Neural cell (in vitro differentiated cells): ENCODE data around the gene COMMD9. TPM values are rescaled to one million over a fixed set of nuclear protein-coding genes. Genes with fewer than 3 reads are reported as not detected.

Experiments used
- H2AFZ ChIP-seq: fragments of 200-600, 300-800 bp; sonication (generic), shearing (Covaris generic); 2 replicates; pipeline ENCODE4 v1.6.0; 2014; ENCODE audit warnings: low read depth, mild to moderate bottlenecking, antibody characterized with exemption, low read length, moderate library complexity
- H3F3A ChIP-seq: fragments of 200-600 bp; shearing (Covaris generic); 2 replicates; pipeline ENCODE4 v1.6.1; 2016; ENCODE audit warnings: mild to moderate bottlenecking, moderate library complexity, mixed read lengths, antibody characterized with exemption, low read length; ENCODE audit not compliant: insufficient read depth, poor library complexity, severe bottlenecking
- H3K27ac ChIP-seq: fragments of 200-600, 300-800 bp; sonication (generic), shearing (Covaris generic); 2 replicates; pipeline ENCODE4 v1.5.1; 2014; ENCODE audit warnings: mild to moderate bottlenecking, low read length, moderate library complexity
- H3K27me3 ChIP-seq: fragments of 300-800, 200-600 bp; sonication (generic), shearing (Covaris generic); 2 replicates; pipeline ENCODE4 v1.6.0; 2014; ENCODE audit warnings: mild to moderate bottlenecking, low read depth, low read length, moderate library complexity; ENCODE audit not compliant: insufficient read depth
- H3K36me3 ChIP-seq: fragments of 300-800, 200-600 bp; sonication (generic), shearing (Covaris generic); 2 replicates; pipeline ENCODE4 v1.5.1; 2014; ENCODE audit warnings: mild to moderate bottlenecking, antibody characterized with exemption, low read length, moderate library complexity; ENCODE audit not compliant: insufficient read depth
- H3K4me2 ChIP-seq: fragments of 300-800, 200-600 bp; sonication (generic), shearing (Covaris generic); 2 replicates; pipeline ENCODE4 v1.6.0; 2014; ENCODE audit warnings: mild to moderate bottlenecking, low read length
- H3K4me3 ChIP-seq: fragments of 300-800, 200-600 bp; sonication (generic), shearing (Covaris generic); 2 replicates; pipeline ENCODE4 v1.5.1; 2014; ENCODE audit warnings: mild to moderate bottlenecking, low read length, moderate library complexity
- H3K79me2 ChIP-seq: fragments of 200-600 bp; shearing (Covaris generic); replicated peaks from 2 replicates; pipeline ENCODE4 v1.6.0; 2014; ENCODE audit warnings: mild to moderate bottlenecking, low read length, moderate library complexity; ENCODE audit not compliant: insufficient read depth
- H3K9ac ChIP-seq: fragments of 300-800, 200-600 bp; sonication (generic), shearing (Covaris generic); 2 replicates; pipeline ENCODE4 v1.6.1; 2016; ENCODE audit warnings: mild to moderate bottlenecking, low read length, mixed read lengths
- H3K9me2 ChIP-seq: fragments of 200-600 bp; shearing (Covaris generic); 2 replicates; pipeline ENCODE4 v1.6.1; 2016; ENCODE audit warnings: mild to moderate bottlenecking, low read length, mixed read lengths; ENCODE audit not compliant: insufficient read depth
- H3K9me3 ChIP-seq: fragments of 200-600, 300-800 bp; sonication (generic), shearing (Covaris generic); 2 replicates; pipeline ENCODE4 v1.6.1; 2016; ENCODE audit warnings: mild to moderate bottlenecking, mixed run types, low read length, moderate library complexity, mixed read lengths
- H4K20me1 ChIP-seq: fragments of 200-600 bp; shearing (Covaris generic); 2 replicates; pipeline ENCODE4 v1.6.1; 2016; ENCODE audit warnings: mild to moderate bottlenecking, mixed run types; ENCODE audit not compliant: insufficient read depth
- EP300 ChIP-seq: fragments of 450-650 bp; conservative IDR thresholded peaks from 2 replicates; pipeline ENCODE4 v1.6.1; 2014; ENCODE audit warnings: antibody characterized with exemption, mild to moderate bottlenecking, moderate library complexity; ENCODE audit not compliant: poor library complexity, severe bottlenecking
- EZH2 ChIP-seq: fragments of 200-600, 300-800 bp; shearing (Covaris generic), sonication (generic); IDR thresholded peaks from 2 replicates; pipeline ENCODE4 v1.6.1; 2014; ENCODE audit warnings: antibody characterized with exemption, low read length, borderline replicate concordance, mild to moderate bottlenecking; ENCODE audit not compliant: insufficient read depth, poor library complexity, severe bottlenecking
- MXI1 ChIP-seq: fragments of 450-650 bp; conservative IDR thresholded peaks from 2 replicates; pipeline ENCODE4 v1.6.1; 2014; ENCODE audit warnings: antibody characterized with exemption, mild to moderate bottlenecking; ENCODE audit not compliant: poor library complexity, severe bottlenecking
- POLR2AphosphoS5 ChIP-seq: IDR thresholded peaks from 2 replicates; pipeline ENCODE4 v1.6.1; 2012
- RAD21 ChIP-seq: fragments of 450-650 bp; conservative IDR thresholded peaks from 2 replicates; pipeline ENCODE4 v1.6.1; 2014; ENCODE audit warnings: antibody characterized with exemption, mild to moderate bottlenecking, moderate library complexity
- SMC3 ChIP-seq: fragments of 450-650 bp; conservative IDR thresholded peaks from 2 replicates; pipeline ENCODE4 v1.6.1; 2014; ENCODE audit warnings: antibody characterized with exemption, mild to moderate bottlenecking, moderate library complexity; ENCODE audit not compliant: poor library complexity
- TAF1 ChIP-seq: IDR thresholded peaks from 2 replicates; pipeline ENCODE4 v1.6.1; 2012; ENCODE audit warnings: low read depth
- polyA plus RNA-seq: library from polyadenylated mRNA; depleted of rRNA; stranded (reverse); fragments of >200 nt; gene quantifications from 2 replicates; pipeline ENCODE4 v1.2.3, GENCODE V29; 2014
- TF ChIP-seq, protein P1 (sequence below): fragments of 450-650 bp; IDR thresholded peaks from 2 replicates; pipeline ENCODE4 v1.5.1; 2014; ENCODE audit warnings: antibody characterized with exemption, mild to moderate bottlenecking, moderate library complexity; ENCODE audit not compliant: poor library complexity, severe bottlenecking
- TF ChIP-seq, protein P2 (sequence below): IDR thresholded peaks from 2 replicates; pipeline ENCODE4 v1.6.1; 2012; ENCODE audit warnings: borderline replicate concordance

The COMMD9 gene
- polyA plus RNA-seq, 1 donor from 2014 or later: 119 TPM

DNA sequence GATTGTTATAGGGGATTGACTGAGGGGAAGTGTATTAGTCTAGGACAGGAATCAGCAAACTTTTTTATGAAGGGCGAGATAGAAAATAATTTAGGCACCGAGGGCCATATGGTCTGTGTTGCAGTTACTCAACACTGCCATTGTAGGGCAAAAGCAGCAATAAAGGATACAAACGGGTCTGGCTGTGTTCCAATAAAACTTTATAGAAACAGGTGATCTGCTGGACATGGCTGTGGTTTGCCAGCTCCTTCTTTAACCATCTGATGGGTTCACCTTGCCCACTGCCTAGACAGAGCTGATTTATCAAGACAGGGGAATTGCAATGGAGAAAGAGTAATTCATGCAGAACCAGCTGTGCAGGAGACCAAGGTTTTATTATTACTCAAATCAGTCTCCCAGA is 26.8 kb upstream of the COMMD9 start (continued):
- no peak for TF ChIP-seq MXI1
- TF ChIP-seq EP300: no peak

DNA sequence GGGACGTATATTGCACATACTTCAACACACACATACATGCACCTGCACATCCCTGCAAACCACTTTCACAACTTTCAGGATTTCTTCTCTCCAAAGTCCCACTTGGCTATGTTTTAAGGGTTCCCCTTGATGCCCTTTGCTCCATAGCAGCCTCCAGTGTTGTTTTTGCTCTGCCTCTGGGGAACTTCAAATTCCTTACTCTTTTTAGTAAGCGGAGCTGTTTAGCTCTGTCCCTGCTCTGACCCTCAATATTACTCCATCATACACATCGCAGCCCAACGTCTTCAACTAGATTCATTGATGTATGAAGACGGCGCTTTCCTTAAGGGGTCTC is 25.2 kb upstream of the COMMD9 start:
- Histone ChIP-seq H3F3A (no peaks in the 10 kb centered on the region), H3K27ac (no peak overlapping the region)
- TF ChIP-seq TAF1 (no peak), MXI1 (no peak), EZH2 (no peak), EP300 (no peak), POLR2AphosphoS5 (no peak), SMC3 (no peak), RAD21 (no peak)
- TF ChIP-seq, protein P1, sequence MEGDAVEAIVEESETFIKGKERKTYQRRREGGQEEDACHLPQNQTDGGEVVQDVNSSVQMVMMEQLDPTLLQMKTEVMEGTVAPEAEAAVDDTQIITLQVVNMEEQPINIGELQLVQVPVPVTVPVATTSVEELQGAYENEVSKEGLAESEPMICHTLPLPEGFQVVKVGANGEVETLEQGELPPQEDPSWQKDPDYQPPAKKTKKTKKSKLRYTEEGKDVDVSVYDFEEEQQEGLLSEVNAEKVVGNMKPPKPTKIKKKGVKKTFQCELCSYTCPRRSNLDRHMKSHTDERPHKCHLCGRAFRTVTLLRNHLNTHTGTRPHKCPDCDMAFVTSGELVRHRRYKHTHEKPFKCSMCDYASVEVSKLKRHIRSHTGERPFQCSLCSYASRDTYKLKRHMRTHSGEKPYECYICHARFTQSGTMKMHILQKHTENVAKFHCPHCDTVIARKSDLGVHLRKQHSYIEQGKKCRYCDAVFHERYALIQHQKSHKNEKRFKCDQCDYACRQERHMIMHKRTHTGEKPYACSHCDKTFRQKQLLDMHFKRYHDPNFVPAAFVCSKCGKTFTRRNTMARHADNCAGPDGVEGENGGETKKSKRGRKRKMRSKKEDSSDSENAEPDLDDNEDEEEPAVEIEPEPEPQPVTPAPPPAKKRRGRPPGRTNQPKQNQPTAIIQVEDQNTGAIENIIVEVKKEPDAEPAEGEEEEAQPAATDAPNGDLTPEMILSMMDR: no peak
- TF ChIP-seq, protein P2, sequence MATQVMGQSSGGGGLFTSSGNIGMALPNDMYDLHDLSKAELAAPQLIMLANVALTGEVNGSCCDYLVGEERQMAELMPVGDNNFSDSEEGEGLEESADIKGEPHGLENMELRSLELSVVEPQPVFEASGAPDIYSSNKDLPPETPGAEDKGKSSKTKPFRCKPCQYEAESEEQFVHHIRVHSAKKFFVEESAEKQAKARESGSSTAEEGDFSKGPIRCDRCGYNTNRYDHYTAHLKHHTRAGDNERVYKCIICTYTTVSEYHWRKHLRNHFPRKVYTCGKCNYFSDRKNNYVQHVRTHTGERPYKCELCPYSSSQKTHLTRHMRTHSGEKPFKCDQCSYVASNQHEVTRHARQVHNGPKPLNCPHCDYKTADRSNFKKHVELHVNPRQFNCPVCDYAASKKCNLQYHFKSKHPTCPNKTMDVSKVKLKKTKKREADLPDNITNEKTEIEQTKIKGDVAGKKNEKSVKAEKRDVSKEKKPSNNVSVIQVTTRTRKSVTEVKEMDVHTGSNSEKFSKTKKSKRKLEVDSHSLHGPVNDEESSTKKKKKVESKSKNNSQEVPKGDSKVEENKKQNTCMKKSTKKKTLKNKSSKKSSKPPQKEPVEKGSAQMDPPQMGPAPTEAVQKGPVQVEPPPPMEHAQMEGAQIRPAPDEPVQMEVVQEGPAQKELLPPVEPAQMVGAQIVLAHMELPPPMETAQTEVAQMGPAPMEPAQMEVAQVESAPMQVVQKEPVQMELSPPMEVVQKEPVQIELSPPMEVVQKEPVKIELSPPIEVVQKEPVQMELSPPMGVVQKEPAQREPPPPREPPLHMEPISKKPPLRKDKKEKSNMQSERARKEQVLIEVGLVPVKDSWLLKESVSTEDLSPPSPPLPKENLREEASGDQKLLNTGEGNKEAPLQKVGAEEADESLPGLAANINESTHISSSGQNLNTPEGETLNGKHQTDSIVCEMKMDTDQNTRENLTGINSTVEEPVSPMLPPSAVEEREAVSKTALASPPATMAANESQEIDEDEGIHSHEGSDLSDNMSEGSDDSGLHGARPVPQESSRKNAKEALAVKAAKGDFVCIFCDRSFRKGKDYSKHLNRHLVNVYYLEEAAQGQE: no peak

DNA sequence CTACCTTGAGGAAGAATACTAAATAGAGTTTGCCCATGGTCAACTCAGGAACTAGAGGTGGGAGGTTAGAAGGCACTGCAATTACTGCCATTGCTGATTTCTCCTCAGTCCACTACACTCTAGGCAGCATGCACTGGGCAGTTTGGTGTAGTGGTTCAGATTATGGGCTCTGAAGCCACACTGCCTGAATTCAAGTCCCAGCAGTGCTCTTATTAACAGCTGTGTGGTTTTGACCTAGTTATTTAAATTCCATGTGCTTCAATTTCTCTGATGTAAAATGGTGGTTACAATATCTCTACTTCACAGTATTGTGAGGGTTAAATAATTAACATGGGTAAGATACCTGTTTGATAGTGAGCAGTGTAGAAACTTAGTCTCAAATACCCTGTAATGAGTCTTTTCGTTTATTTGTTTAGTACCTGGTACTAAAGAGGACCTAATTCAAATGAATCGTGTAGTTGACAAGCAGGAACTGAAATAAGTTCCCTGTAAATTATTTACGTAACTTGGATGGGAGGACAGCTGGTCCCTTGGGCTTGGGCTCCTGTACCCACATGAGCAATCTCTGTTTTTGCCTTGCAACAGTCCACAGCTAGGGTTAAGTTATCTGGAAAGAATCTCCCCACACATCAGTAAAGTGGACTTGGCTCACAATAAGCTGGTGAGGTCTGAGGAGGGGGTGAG is 24.7 kb upstream of the COMMD9 start:
- no peaks in the 10 kb centered on the region for H3K9me2 ChIP-seq
- no peaks in the 10 kb centered on the region for H4K20me1 ChIP-seq
- TF ChIP-seq EP300: no peak
- TF ChIP-seq, protein P1: no peak
- TF ChIP-seq POLR2AphosphoS5: no peak
- TF ChIP-seq MXI1: no peak
- no peak for TF ChIP-seq SMC3
- no peak for TF ChIP-seq EZH2
- no peak for TF ChIP-seq TAF1
- no peak for TF ChIP-seq RAD21
- TF ChIP-seq, protein P2: no peak
- no peaks in the 10 kb centered on the region for H3F3A ChIP-seq
- no peaks in the 10 kb centered on the region for H3K9me3 ChIP-seq
- no peaks in the 10 kb centered on the region for H3K36me3 ChIP-seq
- H3K9ac ChIP-seq: no peak overlapping the region
- no peaks in the 10 kb centered on the region for H3K79me2 ChIP-seq
- H2AFZ ChIP-seq: no peak overlapping the region
- H3K4me2 ChIP-seq: no peak overlapping the region
- no peak overlapping the region for H3K27ac ChIP-seq
- no peak overlapping the region for H3K4me3 ChIP-seq
- no peaks in the 10 kb centered on the region for H3K27me3 ChIP-seq

More for the DNA sequence above, 25.2 kb upstream of the COMMD9 start:
- Histone ChIP-seq H3K9me3 (no peaks in the 10 kb centered on the region), H4K20me1 (no peaks in the 10 kb centered on the region), H3K36me3 (no peaks in the 10 kb centered on the region), H3K4me2 (no peak overlapping the region), H2AFZ (no peak overlapping the region), H3K9ac (no peak overlapping the region), H3K4me3 (no peak overlapping the region), H3K27me3 (no peaks in the 10 kb centered on the region), H3K9me2 (no peaks in the 10 kb centered on the region), H3K79me2 (no peaks in the 10 kb centered on the region)
